Fibroblast of skin of left biceps (primary cell): ENCODE data around the gene ARHGEF11.

Experiments used
- DNase-seq, 2 experiments: peaks; one replicate each; pipeline ENCODE4 v3.0.0-alpha.2; 2013; ENCODE audit warnings: low read depth in 2 of 2

Gene ARHGEF11

DNA sequence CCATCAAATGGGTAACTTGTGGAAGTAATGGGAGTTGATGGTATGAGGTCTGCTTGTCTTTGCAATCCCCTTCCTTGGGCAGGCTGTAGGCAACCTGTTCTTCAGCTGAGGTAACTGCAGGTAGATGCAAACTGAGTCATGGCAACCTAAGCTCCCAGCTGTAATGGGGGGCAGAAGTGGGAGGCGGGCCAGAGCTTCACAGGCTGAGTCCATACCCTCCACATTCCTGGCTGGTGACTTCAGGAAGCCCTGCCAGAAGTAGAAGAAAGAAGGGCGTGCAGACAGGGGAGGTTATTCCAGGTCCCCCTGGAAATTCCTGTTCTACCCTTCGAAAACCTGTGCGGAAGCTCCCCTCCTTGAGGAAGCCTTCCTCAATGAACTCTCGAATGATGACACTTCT is 44.9 kb downstream of the ARHGEF11 start:
- DNase-seq, result no peak

DNA sequence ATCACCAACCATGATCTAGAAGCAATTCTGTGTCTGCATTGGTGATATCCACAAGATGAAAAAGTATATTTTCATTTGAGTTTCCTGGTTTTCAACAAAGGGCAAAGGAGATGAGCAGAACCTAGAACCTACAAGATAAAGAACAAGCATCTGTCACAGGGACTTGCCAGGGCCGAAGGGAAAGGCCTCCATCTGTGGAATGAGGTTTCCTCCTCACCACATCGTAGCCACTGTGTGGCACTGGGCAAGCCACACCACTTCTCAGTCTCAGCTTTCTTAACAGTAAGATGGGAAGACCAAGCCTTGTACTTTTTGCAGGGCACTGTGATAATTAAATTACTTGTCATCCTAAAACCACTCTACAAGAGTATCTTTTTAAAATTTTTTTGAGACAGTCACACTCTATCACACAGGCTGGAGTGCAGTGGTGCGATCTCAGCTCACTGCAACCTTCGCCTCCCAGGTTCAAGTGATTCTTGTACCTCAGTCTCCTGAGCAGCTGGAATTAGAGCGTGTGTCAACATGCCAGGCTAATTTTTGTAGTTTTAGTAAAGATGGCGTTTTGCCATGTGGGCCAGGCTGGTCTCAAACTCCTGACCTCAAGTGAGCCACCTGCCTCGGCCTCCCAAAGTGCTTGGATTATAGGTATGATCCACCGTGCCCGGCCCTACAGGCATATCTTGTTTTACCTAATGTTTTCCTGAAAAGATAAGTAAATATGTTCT is 45.8 kb downstream of the ARHGEF11 start:
- no peak for DNase-seq

DNA sequence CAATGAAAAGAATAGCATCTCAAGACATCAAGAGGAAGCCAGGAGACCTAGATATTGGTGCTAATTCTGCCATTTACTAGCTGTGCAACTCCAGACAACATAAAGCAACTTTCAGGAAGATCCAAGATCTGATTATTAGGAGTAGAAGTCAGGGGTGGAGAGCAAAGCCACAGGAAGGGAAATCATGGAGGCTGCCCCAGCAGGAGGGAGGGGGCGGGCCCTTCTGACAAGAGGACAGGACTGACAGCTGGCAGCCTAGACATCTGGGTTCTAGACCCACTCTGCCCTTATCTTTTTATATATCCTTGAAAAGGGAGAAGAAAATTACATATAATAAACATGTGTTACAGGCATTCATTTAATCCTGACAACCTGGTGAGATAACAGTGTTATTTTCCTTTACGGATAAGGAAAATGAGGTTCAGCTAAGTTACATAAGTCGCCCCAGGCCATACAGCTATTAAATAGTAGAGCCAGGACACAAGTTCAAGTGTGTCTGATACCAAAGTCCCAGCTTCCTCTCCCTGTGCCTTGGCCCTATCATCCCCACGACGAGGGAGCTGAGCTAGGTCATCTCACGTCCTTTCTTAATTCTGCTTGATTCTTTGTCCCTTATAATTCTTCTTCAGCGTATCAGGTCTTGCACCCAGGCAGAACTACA is 46.6 kb downstream of the ARHGEF11 start:
- DNase-seq, result no peak

DNA sequence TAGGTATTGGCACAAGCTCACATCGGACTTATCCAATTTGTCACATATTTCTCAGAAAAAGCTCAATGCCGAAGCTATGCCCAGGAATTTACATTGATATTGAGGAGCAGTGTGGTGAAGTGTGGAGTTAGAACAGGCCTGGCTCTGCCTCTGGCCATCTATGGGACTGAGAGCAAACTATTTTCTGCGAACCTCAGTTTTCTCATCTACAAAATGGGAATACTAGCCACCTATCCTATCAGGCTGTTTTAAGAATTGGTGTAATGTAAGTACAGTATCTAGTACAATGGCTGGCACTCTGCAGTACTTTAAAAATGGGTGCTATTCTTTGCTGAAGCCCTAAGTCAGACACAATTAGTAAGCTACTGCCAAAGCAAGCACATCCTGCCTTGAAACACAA is 47.2 kb downstream of the ARHGEF11 start:
- DNase-seq, result no peak

DNA sequence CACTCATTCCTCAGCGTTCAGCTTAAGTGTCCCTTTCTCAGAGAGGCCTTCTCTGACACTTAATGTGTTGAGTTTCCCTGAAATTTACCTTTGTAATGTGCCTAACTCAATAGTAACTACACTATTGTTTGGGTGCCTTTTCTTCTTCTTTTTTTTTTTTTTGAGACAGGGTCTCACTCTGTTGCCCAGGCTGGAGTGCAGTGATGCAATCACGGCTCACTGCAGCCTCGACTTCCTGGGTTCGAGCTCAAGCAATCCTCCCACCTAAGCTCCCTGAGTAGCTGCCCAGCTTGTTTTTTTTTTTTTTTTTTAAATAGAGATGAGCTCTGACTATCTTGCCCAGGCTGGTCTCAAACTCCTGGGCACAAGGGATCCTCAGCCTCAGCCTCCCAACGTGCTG is 50.1 kb downstream of the ARHGEF11 start:
- no peak for DNase-seq

DNA sequence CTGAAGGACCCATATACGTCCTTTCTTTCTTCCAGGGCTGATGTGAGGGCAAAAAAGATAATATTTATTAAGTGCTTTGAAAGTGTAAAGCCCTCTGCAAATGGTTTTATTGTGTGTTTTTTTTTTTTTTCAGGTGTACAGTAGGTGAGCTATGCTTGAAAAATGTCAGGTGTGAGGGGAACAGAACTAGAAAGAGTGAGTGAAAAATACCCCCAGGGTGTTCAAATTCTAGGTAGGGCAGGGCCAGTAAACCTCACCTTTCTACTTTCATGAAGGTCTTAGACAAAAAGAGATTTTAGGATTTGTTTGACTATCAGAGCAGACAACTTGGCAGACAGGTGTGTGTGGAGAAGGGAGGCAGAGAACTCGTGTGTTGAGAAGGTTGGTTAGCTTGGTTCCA is 51.3 kb downstream of the ARHGEF11 start:
- DNase-seq, result no peak

DNA sequence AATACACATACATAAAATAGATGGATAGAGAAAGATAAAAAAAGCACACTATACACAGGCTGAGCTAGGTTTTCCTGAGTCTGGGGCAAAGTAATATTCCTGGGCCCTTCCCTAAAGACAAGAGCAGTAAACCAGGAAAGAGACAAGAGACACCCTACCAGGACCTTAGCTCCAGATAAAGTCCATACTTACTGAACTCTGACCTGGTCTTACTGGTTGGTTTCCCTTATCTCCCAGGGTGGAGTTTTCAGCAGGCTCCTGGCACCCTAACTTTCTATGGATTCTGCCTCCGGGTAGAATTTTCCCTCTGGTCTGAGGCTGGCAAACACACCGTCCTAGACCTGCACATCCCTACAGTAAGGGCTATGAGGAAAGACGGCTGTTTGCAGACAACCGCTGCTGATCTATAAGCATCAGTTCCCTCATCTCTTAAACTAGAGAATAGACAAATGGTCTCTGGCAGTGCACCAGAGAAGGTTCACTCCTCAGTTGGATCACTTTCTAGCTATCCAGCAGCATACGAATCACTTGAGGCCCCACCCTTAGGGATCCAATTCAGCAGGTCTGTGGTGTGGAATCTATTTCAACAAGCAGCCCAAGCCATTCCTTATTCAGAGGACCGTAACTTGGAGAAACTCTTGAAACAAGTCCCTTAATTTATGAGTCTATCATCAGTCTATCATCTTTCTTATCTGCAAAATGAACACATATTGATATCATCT is 52.0 kb downstream of the ARHGEF11 start:
- DNase-seq, result no peak

DNA sequence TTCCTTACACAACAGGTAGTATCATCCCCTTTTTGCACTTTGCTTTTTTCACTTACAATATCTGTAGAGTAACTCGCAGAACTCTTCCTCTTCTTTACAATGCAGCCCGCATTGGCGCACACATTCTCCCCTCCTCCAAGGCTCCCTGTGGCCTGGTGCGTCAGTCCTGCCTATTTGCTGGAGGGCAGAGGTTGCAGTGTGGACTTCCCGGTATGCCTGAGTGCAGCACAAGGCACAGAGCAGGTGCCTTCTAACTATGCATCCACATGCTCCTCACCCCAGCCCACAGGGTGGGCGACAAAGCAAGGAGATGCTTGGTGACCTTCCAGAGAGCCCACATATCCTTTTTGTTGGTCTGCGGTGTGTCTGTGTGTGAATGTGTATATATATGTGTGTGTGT is 53.3 kb downstream of the ARHGEF11 start:
- DNase-seq, result no peak

DNA sequence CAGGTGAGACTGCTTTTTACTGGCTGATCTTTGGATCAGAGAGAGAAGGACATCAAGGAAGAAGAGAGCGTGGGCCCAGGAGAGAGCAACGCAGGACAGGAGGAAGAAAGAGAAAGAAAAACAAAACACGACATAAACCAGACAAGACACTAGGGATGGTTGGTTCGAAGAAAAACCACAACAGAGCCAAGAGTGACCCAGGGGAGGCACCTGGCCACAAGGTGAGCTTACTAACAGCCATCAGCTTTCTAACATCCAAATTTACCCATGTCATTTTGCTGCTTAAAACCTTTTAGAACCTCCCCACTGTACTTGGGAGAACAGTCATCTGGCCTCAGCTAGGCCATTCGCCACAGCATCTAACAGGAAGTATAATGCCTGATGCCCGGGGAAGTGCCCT is 57.8 kb downstream of the ARHGEF11 start:
- DNase-seq, result no peak

DNA sequence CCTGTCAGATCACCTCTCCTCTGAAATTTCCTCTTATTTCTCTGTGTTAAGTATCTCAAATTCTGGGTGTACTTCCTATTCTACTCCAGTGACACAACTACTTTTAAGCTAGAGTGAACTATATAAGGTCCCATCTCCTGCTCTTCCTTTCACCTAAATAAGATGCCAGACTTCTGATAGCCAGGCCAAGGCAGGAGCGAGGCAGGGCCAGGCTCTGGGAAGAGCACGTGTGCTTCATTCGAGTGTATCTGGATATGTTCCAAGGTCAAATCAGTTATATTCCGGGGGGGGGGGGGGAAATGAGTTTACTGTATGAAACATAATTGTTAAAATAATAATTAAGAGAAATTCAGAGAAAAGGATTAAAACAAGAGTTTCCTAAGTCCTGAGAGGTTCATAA is 65.0 kb downstream of the ARHGEF11 start:
- no peak for DNase-seq

DNA sequence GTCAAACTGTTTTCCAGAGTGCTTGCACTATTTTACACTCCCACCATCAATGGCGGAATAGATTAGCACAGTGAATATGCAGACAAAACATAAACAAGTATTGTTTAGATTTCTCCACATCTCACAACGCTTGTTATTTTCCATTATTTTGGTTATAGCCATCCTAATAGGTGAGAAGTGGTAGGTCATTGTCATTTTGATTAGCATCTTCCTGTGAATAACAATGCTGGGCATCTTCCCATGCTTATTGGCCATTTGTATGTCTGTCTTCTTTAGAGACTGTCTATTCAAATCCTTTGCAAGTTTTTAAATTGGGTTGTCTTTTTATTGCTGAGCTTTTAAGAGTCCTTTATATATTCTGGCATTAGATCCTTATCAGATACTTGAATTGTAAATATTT is 70.5 kb downstream of the ARHGEF11 start:
- DNase-seq, result no peak

DNA sequence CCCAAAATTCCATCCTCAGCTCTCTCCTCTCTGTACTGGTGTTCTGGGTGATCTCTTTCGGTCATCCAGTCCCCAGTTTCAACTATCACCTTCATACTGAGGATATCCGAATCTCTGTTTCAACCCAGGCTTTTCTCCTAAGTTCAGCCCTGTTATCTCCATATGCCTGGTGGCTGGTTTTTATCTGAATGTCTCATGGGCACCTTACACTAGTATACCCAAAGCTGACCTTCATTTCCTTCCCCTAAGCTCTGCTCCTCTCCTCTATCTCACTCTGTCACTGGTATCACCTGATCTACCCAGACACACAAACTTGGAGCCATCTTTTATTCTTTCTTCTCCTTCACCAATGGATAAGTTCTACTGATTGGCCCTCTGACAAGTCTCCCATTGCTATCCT is 72.1 kb downstream of the ARHGEF11 start:
- no peak for DNase-seq

DNA sequence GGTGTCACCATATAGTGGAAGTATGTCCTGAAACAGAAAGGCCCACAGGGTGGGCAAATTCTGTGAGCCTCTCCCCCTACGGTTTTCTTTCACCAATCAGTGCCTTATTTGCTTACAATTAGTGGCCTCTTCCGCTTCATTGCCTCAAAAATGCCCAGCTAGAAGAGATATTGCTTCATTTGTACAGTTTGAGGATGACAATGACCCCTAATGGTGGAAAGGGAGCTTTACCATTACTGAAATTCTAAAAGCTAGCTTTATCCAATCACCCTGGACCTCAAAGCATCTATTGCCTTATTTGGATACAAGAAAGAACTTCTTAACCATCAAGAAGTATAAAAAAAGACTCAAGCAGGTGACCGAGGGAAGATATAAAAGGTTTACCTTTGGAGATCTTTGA is 75.5 kb downstream of the ARHGEF11 start:
- no peak for DNase-seq

DNA sequence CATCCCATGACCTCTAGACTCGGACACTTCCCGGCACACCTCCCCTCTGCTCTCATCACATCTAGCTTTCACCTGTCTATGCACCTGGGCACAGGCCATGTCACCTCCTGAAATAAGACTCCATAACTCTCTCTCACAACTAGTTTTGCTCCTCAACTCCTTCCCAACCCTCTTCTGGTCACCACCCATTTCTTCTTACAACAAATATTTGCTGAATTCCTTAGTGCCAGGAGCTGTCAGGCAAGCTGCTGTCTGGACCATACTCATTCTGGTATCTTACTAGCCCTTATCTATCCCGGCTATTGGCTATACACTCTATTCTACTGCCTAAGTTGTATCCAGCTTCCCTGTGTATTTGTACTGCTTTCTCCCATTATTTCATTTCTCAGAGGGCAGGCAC is 76.0 kb downstream of the ARHGEF11 start:
- DNase-seq, result no peak

DNA sequence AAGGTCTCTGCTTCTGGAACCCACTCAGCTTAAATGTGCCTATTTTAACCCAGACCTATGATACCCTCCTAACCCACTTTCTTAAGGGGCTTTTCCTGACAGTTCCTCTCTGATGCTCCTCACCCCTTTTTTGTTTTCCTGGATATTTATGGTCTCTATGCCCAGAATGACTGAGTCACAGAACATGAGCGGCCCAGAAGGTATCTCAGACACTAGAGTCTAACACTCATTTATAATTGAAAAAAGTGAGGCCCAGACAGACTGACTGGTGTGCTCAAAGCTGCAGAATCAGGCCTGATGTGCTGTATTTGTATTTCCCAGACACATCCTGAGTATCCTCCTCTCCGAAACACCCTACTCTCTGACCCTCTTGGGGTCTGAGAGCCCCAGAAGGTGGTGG is 81.1 kb downstream of the ARHGEF11 start:
- no peak for DNase-seq

DNA sequence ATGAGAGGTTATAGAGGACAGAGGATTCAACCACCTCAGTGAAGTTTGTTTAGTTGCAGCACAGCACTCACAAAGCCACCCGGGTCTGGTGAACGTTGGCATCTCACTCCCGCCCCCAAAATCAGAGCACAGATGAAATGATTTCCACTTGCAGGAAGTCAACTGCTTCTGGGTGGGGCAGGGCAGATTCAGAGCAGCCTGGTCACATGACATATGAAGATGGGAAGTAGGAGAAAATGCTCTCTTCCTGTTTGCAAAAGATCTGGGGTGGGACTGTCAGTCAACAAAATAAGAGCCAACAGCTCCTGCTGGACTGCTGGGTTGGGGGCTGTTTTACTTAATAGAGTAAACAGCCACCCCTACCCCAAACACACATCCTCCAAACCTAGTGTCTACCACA is 81.9 kb downstream of the ARHGEF11 start:
- no peak for DNase-seq

DNA sequence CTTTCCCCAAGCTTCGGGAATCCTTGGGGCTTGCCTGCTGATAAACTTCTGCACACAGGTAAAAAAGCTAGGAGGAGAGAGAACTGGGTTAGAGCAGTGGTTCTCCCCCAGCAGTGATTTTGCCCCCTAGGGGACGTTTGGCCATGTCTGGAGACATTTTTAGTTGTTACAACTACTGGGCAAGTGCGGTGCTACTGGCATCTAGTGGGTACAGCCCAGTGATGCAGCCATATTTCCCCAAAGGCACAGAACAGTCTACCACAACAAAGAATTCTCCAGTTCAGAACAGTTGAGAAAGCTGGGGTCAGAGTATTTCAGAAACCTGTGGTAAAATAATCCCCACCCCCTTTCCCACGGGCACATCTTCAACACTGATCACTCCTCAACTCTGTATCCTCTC is 83.8 kb downstream of the ARHGEF11 start:
- no peak for DNase-seq

DNA sequence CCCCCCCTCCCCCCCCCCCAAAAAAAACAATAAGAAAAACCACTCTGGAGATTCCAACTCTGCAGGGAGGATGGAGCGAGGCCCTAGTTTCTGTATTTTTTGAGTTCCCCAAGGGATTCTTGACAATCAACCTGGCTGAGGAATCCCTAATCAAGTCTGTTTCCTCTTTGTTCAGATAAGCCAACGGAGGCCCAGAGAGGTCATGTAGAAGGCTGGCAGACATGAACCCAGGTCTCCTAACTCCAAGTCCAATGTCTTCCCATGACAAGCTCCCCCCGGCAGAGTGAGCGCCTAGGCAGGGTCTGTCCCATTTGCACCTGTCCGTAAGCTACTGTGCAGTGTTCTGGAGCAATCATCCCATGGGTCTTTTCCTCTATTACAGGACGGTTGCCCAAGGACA is 85.6 kb downstream of the ARHGEF11 start:
- no peak for DNase-seq

DNA sequence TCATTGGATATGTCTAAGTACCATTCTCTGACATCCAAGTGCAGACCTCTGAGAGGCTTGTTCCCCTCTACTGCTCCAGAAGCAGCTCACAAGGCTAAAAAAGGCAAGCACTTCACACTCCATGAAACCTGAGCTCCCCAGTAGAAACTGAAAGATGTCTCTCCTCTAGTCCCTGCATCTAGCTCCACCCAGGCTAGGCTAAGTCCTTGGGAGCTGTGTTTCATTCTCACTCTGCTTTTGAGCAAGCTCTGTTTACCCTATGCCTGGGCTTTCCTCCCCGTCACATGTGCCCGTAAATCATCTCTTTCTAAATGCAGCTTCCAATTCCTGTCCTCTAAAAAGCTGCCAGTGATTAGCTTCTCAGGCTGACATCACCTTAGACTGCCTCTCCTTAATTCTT is 86.1 kb downstream of the ARHGEF11 start:
- peak; percentile 15 to 33 for DNase-seq

DNA sequence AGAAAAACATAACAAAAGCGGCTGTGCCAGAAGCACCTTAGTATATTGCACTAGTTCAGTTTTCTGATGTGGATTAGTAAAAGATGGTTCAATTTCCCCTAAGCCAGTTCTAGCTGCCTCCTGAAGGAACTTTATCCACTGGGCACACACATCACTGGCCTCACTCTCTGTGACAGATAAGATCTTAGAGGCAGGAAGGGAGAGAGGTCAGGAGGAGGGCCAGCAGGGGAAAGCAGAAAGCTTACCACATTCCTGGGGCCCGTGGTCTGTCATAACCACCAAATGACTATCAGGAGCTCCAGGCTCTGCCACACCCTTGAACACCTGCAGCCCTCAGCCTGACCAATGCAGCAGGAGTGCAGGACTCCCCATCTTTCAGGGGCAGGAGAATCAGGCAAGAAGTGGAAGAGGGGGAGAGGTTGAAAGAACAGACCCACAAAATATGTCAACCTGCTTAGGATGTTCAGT is 87.3 kb downstream of the ARHGEF11 start:
- no peak for DNase-seq

DNA sequence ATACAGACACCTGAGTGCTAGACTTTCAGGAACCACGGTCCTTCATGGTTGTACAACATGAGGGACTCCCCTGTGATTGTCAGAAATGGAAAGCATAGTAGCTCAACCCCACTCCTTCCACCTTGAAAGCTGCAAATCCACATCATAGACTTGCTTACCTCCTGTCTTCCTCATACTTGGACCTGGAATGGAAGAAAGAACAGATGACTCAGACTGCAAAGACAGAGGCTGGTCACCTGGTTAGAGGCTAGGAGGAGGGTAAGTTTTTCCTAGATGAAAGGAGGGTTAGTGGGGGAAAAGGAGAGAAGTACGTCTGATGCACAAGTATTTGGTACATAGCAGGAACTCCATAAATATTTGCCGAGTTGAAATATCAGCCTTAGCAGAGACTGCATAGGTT is 87.9 kb downstream of the ARHGEF11 start:
- no peak for DNase-seq

DNA sequence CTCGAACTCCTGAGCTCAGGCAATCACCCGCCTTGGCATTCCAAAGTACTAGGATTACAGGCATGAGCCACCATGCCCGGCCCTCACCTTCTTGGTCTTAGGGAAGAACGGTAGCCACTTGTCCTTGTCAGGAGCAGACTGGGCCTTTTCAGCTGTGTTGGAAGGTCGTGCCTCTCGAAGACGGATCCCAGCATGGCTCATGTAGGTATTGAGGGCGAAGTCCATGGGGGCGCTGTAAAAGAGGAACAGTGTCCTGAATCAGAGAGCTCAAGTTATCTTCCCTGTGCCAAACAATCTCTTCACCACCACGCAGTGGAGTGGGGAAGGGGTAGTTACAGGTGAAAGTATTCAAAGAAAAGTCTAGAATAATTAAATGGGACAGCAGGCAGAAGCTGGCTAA is 89.2 kb downstream of the ARHGEF11 start:
- DNase-seq, result no peak

DNA sequence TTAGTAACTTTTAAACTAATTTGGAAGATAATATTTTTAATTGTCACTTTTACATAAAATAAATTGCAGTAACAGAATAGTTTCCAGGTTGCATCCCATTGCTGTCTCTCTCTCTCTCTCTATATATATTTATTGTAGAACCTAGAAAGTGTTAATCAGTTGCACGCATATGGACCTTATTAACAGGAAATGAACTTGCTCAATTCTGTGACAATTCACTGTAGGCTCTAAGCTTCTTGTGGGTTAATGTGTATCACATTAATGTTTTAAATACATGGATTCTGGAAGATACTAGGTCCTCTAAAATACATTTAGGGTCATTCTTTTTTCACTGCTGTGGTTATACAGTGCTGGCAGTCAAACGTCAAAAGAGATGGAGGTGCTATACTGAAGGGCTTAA is 92.0 kb downstream of the ARHGEF11 start:
- DNase-seq, result no peak
